Activated T-helper 2 cell treated with anti-CD3 and anti-CD28 coated beads, Interferon-gamma antibody, Interleukin-2, Interleukin-4, amounts not matched to agents 10 μg/mL and 5 μg/mL and 100 μg/mL, durations not matched to agents 14 hours and 24 hours and 36 hours (primary cell): ENCODE results near the gene BRWD1. TPM values are rescaled to one million over a fixed set of nuclear protein-coding genes. Genes with fewer than 3 reads are reported as not detected.
"Not testable (repeated sequence)": the region's sequence is repeated elsewhere in the genome, so short reads cannot be mapped to it uniquely, and the experiment has no call there.

Experiments used
- DNase-seq: peaks from one replicate; pipeline ENCODE4 v3.0.0; 2021; ENCODE audit warnings: low spot score
- H3K27ac Mint-ChIP-seq: one replicate; pipeline ENCODE4 v1.8.0; 2021; ENCODE audit warnings: mixed read lengths
- H3K27me3 Mint-ChIP-seq: one replicate; pipeline ENCODE4 v1.8.0; 2021; ENCODE audit warnings: low read depth, mixed read lengths
- H3K36me3 Mint-ChIP-seq: one replicate; pipeline ENCODE4 v1.8.0; 2021; ENCODE audit warnings: low read depth, mixed read lengths
- H3K4me1 Mint-ChIP-seq: one replicate; pipeline ENCODE4 v1.8.0; 2021; ENCODE audit warnings: low read depth, mixed read lengths
- H3K4me3 Mint-ChIP-seq: one replicate; pipeline ENCODE4 v1.8.0; 2021; ENCODE audit warnings: low read depth, mild to moderate bottlenecking, moderate library complexity, mixed read lengths
- H3K9me3 Mint-ChIP-seq: one replicate; pipeline ENCODE4 v1.8.0; 2021; ENCODE audit warnings: mixed read lengths
- intact Hi-C: fragments of 100-400 bp; cut with micrococcal nuclease; formaldehyde crosslinking; loops from one replicate; pipeline ENCODE4 v1.15.1; 2023
- total RNA-seq: library from RNA; stranded (reverse); gene quantifications from 2 replicates; pipeline ENCODE4 v1.2.3, GENCODE V29; 2022

Gene BRWD1
- total RNA-seq, 1 donor from 2014 or later, result 36.0 TPM

DNA sequence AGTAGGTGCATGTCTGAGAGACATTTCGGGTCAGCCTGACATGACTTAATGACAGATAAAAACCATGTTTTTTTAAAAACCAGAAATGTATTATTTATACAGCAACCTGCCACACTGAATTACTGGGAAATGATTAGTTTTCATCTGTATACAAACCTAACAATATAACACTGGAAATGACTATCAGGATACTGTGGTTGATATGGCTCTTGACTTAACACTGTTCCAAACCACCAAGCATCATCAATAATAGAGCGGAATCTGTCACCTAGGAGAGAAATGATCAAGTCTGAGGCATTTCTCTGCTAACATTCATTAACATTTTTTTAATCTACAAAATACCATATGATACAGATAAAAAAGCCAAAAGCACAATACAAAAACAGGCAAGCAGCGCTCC lies 88.5 kb downstream of the BRWD1 start:
- no peaks in the 10 kb centered on the region for H3K9me3 Mint-ChIP-seq
- intact Hi-C loops, result loop anchor here (5.0 kb wide), 1 partner anchor 38 kb away; no protein-coding TSS in a partner anchor
- no peak overlapping the region for H3K27ac Mint-ChIP-seq
- no peaks in the 10 kb centered on the region for H3K27me3 Mint-ChIP-seq
- DNase-seq, result no peak
- H3K4me3 Mint-ChIP-seq, result no peak overlapping the region
- H3K4me1 Mint-ChIP-seq, result peaks cover 14% of the 10 kb centered on the region
- peaks cover 65% of the 10 kb centered on the region for H3K36me3 Mint-ChIP-seq

DNA sequence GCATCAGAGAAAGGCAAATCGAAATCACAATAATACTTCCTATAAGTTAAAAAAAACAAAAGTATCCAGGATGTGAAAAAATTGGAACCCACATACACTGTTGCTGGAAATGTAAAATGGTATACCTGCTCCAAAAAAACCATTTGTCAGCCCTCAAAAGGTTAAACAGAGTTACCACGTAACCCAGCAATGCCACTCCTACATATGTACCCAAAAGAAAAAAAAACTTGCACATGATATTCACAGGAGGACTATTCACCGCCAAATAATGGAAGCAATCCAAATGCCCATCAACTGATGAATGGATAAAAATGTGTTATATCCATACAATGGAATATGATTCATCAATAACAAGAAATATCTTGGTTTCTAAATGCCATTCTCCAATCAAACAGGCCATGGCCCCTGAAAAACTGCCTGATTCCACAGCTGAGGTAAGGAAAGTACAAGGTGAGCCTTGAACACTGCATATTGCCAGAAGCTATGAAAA lies 91.4 kb downstream of the BRWD1 start:
- H3K4me1 Mint-ChIP-seq, result peaks cover 21% of the 10 kb centered on the region
- peaks cover 69% of the 10 kb centered on the region for H3K36me3 Mint-ChIP-seq
- H3K27me3 Mint-ChIP-seq, result no peaks in the 10 kb centered on the region
- no peak overlapping the region for H3K27ac Mint-ChIP-seq
- intact Hi-C loops, result loop anchor here (5.0 kb wide), 1 partner anchor 35 kb away; no protein-coding TSS in a partner anchor
- no peak overlapping the region for H3K4me3 Mint-ChIP-seq
- H3K9me3 Mint-ChIP-seq, result no peaks in the 10 kb centered on the region
- DNase-seq, result no peak

DNA sequence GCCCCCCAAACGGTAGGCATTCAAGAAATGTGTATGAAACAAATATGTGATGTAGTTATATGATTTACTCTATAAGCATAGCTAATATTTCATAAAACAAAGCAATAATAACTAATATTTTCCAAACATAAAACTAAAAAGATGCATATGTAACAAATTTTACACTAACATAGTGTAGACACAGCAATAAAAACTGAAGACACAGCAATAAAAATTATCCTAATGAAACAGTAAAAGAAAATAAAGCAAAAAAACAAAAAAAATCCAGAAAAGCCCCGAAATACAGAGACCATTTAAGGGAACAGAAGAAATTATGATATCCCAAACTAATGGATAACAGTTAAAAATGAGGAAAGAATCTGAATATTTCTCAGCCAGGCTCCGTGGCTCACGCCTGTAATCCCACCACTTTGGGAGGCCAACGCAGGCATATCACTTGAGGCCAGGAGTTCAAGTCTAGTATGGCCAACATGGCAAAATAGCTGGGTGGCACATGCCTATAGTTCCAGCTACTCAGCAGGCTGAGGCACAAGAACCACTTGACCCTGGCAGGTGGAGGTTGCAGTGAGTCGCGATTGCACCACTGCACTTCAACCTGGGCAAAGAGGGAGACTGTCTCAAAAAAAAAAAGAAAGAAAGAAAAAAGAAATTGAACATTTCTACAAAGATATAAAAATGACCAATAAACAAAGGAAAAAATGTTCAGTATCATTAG lies 92.0 kb downstream of the BRWD1 start:
- no peak for DNase-seq
- Mint-ChIP-seq H3K4me1 (peaks cover 21% of the 10 kb centered on the region), H3K27me3 (no peaks in the 10 kb centered on the region), H3K27ac (no peak overlapping the region), H3K36me3 (peaks cover 63% of the 10 kb centered on the region), H3K4me3 (no peak overlapping the region), H3K9me3 (no peaks in the 10 kb centered on the region)
- intact Hi-C loops, result loop anchor here (5.0 kb wide), 1 partner anchor 34 kb away; no protein-coding TSS in a partner anchor

GRCh38 chr21:39220875-39221274 lies 92.6 kb downstream of the BRWD1 start:
- not testable (repeated sequence) for H3K27ac Mint-ChIP-seq, DNase-seq, H3K27me3 Mint-ChIP-seq, H3K4me3 Mint-ChIP-seq, H3K9me3 Mint-ChIP-seq
- Mint-ChIP-seq H3K36me3 (peaks cover 58% of the 10 kb centered on the region), H3K4me1 (peaks cover 18% of the 10 kb centered on the region)
- intact Hi-C loops, result loop anchor here (5.0 kb wide), 1 partner anchor 34 kb away; no protein-coding TSS in a partner anchor

DNA sequence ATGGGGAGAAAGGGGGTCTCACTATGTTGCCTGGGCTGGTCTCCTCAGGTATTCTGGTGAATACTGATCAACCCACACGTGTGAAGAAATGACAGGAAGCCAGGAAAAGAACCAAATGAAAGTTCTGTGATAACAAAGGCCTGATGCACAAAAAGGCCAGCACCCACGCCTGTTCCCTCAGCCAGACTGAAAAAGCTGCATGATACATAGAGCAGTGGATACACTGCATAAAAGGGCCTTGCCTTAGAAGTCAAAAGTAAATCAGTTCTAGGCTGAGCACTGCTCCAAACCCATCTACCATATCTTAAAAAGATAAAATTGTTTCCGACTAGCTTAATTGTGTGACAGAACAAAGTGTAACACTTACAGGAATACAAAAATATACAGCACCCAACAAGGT lies 93.3 kb downstream of the BRWD1 start:
- Mint-ChIP-seq H3K4me1 (peaks cover 16% of the 10 kb centered on the region), H3K27me3 (no peaks in the 10 kb centered on the region), H3K27ac (no peak overlapping the region), H3K36me3 (peaks cover 62% of the 10 kb centered on the region), H3K4me3 (no peak overlapping the region), H3K9me3 (no peaks in the 10 kb centered on the region)
- DNase-seq, result no peak
- intact Hi-C loops, result loop anchor here (5.0 kb wide), 1 partner anchor 33 kb away; no protein-coding TSS in a partner anchor

DNA sequence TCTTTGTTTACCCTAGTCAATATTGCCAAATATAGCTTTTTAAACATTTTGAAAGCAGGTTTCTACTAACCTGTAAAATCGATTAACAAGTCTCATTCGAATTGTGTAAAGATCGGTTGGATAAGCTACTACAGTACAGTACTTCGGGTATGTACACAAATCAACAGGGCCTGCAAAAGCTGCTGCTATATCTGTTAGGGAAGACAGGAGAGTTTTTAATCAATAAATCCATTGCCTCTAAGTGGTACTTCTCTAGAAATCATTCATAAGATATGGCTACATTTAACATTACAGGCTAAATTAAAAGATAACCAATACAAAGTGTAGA lies 95.4 kb downstream of the BRWD1 start:
- peaks cover 60% of the 10 kb centered on the region for H3K36me3 Mint-ChIP-seq
- no peaks in the 10 kb centered on the region for H3K27me3 Mint-ChIP-seq
- no peaks in the 10 kb centered on the region for H3K9me3 Mint-ChIP-seq
- DNase-seq, result no peak
- intact Hi-C loops, result no loop called here
- peaks cover 16% of the 10 kb centered on the region for H3K4me1 Mint-ChIP-seq
- H3K27ac Mint-ChIP-seq, result no peak overlapping the region
- H3K4me3 Mint-ChIP-seq, result no peak overlapping the region

GRCh38 chr21:39217356-39218081 lies 95.9 kb downstream of the BRWD1 start:
- no peak for DNase-seq
- peaks cover 58% of the 10 kb centered on the region for H3K36me3 Mint-ChIP-seq
- H3K4me1 Mint-ChIP-seq, result peaks cover 16% of the 10 kb centered on the region
- H3K9me3 Mint-ChIP-seq, result no peaks in the 10 kb centered on the region
- H3K27ac Mint-ChIP-seq, result no peak overlapping the region
- no peaks in the 10 kb centered on the region for H3K27me3 Mint-ChIP-seq
- no peak overlapping the region for H3K4me3 Mint-ChIP-seq
- intact Hi-C loops, result no loop called here

GRCh38 chr21:39216290-39216689 lies 97.1 kb downstream of the BRWD1 start:
- H3K4me1 Mint-ChIP-seq, result peaks cover 14% of the 10 kb centered on the region
- peaks cover 55% of the 10 kb centered on the region for H3K36me3 Mint-ChIP-seq
- no peaks in the 10 kb centered on the region for H3K9me3 Mint-ChIP-seq
- intact Hi-C loops, result no loop called here
- DNase-seq, result no peak
- no peak overlapping the region for H3K4me3 Mint-ChIP-seq
- H3K27me3 Mint-ChIP-seq, result no peaks in the 10 kb centered on the region
- H3K27ac Mint-ChIP-seq, result no peak overlapping the region

- DNase-seq, result no peak
- Mint-ChIP-seq H3K4me3 (no peak overlapping the region), H3K4me1 (peaks cover 11% of the 10 kb centered on the region), H3K9me3 (no peaks in the 10 kb centered on the region), H3K27ac (no peak overlapping the region), H3K36me3 (peaks cover 60% of the 10 kb centered on the region), H3K27me3 (no peaks in the 10 kb centered on the region)
- intact Hi-C loops, result no loop called here
Observed at GRCh38 chr21:39215078-39215477, 98.4 kb downstream of the BRWD1 start.

- no peaks in the 10 kb centered on the region for H3K9me3 Mint-ChIP-seq
- no peak overlapping the region for H3K4me3 Mint-ChIP-seq
- intact Hi-C loops, result no loop called here
- DNase-seq, result no peak
- peaks cover 13% of the 10 kb centered on the region for H3K4me1 Mint-ChIP-seq
- H3K27ac Mint-ChIP-seq, result peak overlapping the region; percentile 66
- H3K36me3 Mint-ChIP-seq, result peaks cover 70% of the 10 kb centered on the region
- H3K27me3 Mint-ChIP-seq, result no peaks in the 10 kb centered on the region
Observed at GRCh38 chr21:39209334-39209688, 104.1 kb downstream of the BRWD1 start.

GRCh38 chr21:39208624-39209333 lies 104.7 kb downstream of the BRWD1 start:
- peaks cover 13% of the 10 kb centered on the region for H3K4me1 Mint-ChIP-seq
- peaks cover 64% of the 10 kb centered on the region for H3K36me3 Mint-ChIP-seq
- no peak overlapping the region for H3K4me3 Mint-ChIP-seq
- H3K9me3 Mint-ChIP-seq, result no peaks in the 10 kb centered on the region
- no peaks in the 10 kb centered on the region for H3K27me3 Mint-ChIP-seq
- no peak for DNase-seq
- intact Hi-C loops, result no loop called here
- H3K27ac Mint-ChIP-seq, result peak overlapping the region; percentile 66

DNA sequence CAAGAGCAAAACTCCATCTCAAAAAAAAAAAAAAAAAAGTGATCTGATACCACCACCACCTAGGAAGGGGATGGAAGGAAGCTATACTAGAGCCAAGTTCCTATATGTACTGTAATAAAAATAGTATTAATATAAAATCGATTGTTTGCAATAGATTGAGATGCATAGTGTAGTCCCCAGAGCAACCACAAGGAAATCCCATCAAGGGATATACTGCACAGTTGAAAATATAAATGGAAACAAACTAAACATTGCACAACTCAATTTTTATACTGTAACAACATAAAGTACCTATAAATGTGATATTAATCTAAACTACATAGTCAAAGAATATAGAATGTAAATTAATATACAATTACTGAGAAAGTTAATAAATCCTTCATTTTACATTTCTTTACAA lies 109.3 kb downstream of the BRWD1 start:
- peaks cover 7% of the 10 kb centered on the region for H3K4me1 Mint-ChIP-seq

GRCh38 chr21:39198800-39199199 lies 114.6 kb downstream of the BRWD1 start:
- no peak for DNase-seq
- Mint-ChIP-seq H3K9me3 (no peaks in the 10 kb centered on the region), H3K4me3 (no peak overlapping the region), H3K4me1 (peaks cover 37% of the 10 kb centered on the region), H3K27ac (no peak overlapping the region), H3K27me3 (no peaks in the 10 kb centered on the region), H3K36me3 (peaks cover 72% of the 10 kb centered on the region)
- intact Hi-C loops, result no loop called here

More for the DNA sequence above, 109.3 kb downstream of the BRWD1 start:
- Mint-ChIP-seq H3K27me3 (no peaks in the 10 kb centered on the region), H3K36me3 (peaks cover 56% of the 10 kb centered on the region), H3K4me3 (no peak overlapping the region), H3K27ac (no peak overlapping the region), H3K9me3 (no peaks in the 10 kb centered on the region)
- intact Hi-C loops, result no loop called here
- DNase-seq, result no peak
